Activated CD8-positive, alpha-beta memory T cell treated with anti-CD3 and anti-CD28 coated beads, Interleukin-2, amount 50 U/mL, for 1 hour (primary cell): Measurements from ENCODE around the gene GSK3A.

Source experiments
- DNase-seq: peaks from one replicate; pipeline ENCODE4 v3.0.0-alpha.2; 2020; ENCODE audit errors: extremely low read depth

Gene GSK3A

DNA sequence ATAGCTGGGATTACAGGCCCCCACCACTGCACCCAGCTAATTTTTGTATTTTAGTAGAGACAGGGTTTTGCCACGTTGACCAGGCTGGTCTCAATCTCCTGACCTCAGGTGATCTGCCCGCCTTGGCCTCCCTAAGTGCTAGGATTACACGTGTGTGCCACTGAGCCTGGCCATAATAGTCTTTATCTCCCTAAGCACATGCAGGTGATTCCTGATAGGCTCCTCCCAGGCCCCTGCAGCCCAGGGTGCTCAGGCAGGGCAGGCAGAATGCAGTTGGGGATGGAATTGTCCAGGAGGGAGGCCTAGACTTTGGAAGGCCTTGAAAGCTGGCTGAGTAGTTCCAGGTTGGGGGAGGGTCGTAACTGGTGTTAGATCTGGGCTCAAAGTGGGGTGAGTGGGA lies 13.8 kb downstream of the GSK3A start:
- DNase-seq: no peak

DNA sequence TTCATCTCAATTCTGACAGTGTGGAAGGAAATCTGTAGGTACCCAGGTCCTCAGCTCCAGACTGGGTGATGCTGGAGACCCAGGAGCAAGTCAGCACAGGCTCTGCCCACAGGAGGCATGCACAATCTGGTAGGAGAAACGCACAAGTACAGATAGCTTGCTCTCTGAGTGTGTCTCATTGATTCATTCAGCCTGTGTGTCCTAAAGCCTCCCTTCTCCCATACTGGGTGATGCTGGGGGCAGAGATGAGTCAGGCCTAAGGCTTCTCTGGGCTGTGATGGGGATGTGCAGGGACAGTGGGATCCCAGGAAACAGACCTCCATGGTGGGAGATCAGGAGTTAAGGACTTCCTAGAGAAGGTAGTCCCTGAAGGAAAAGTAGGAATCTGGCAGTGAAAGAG lies 15.5 kb downstream of the GSK3A start:
- DNase-seq: no peak

DNA sequence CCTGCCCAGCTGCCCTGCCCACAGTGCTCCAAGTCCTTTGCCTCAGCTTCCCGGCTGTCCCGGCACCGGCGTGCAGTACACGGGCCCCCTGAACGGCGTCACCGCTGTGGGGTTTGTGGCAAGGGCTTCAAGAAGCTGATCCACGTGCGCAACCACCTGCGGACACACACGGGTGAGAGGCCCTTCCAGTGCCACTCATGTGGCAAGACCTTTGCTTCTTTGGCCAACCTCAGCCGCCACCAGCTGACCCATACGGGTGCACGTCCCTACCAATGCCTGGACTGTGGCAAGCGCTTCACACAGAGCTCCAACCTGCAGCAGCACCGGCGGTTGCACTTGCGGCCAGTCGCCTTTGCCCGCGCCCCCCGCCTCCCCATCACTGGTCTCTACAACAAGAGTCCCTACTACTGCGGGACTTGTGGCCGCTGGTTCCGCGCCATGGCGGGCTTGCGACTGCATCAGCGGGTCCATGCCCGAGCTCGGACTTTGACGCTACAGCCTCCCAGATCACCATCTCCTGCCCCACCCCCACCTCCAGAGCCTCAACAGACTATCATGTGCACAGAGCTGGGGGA lies 16.6 kb downstream of the GSK3A start:
- DNase-seq: no peak

DNA sequence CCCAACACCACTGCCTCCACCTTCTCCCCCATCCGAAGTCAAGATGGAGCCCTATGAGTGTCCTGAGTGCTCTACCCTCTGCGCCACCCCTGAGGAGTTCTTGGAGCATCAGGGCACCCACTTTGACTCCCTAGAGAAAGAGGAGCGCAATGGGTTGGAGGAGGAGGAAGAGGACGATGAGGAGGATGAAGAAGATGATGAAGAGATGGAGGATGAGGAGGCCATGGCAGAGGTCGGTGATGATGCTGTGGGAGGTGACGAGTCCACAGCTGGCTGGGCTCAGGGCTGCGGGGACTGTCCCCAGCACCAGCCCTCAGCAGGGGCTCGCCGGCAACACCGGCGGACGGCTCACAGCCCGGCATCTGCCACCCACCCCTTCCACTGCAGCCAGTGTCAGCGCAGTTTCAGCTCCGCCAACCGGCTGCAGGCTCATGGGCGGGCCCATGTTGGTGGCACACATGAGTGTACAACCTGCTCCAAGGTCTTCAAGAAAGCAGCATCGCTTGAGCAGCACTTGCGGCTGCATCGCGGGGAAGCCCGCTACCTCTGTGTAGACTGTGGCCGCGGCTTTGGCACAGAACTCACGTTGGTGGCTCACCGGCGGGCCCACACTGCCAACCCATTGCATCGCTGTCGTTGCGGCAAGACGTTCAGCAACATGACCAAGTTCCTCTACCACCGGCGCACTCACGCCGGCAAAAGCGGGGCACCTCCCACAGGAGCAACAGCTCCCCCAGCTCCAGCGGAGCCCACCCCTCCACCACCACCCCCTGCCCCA lies 17.3 kb downstream of the GSK3A start:
- no peak for DNase-seq

DNA sequence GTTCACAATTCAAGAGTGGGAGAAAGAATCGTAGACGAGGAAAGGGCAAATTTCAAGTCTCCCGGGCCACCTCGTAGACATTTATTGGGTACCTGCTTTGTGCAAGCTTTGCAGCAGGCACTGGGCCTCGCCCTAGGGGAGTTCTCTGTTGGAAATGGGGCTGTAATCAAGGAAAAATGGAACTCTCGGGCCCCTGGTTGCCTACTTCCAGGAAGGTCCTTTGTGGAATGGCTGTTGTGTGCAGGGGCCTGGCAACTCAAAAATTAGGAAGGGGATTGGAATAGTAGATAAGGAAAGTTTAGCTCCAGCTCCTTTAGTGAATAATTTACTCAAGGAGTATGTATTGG lies 21.7 kb downstream of the GSK3A start:
- DNase-seq: no peak

DNA sequence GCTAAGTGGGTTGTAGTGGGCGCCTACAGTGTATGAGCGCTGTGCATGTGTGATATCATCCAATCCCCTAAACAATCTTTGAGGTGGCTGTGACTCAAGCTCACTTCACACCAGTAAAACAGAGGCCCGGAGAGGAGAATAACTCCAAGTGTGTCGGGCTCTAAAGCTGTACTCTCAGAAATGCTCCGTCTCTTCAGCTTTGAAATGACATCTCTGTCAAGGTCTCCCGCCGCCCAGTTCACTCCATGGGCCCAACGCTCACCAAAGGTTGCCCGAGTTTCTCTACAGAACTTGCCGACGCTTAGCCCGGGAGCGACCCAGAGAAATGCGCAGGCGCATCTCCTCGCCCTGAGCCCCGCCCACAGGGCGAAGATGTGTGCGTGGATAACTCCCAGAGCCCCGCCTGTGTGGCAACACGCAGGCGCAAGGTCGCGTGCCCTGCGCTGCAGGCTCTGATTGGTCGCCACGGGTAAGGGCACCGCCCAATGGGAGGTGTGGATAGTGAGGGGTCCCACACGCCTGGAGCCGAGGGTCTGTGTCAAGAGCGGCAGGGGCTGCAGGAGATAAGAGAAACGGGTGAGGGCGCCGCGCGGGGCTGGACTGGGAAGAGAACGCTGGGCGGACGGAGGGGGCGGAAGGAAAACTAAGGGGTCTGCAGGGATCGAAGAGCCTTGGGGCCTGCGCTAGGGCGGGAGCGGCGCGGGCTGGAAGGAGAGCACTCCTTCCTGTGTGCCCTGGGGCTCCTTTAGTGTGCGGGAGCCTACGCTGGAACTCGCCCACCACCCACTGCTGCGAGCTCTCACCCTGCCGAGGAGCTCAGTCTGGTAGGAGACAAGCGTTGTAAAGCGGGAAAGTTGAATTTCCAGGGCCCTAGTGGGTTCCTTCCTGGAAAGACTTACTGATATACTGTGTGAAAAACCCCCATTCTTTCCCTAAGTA lies 22.3 kb downstream of the GSK3A start, which contains the start of gene ZNF526:
Gene ZNF526 (plus strand): TSS at position 501 of the 939 bp plus-strand sequence. CDS start 4,092 bp downstream, outside the sequence.
- DNase-seq: peak; percentile 87

DNA sequence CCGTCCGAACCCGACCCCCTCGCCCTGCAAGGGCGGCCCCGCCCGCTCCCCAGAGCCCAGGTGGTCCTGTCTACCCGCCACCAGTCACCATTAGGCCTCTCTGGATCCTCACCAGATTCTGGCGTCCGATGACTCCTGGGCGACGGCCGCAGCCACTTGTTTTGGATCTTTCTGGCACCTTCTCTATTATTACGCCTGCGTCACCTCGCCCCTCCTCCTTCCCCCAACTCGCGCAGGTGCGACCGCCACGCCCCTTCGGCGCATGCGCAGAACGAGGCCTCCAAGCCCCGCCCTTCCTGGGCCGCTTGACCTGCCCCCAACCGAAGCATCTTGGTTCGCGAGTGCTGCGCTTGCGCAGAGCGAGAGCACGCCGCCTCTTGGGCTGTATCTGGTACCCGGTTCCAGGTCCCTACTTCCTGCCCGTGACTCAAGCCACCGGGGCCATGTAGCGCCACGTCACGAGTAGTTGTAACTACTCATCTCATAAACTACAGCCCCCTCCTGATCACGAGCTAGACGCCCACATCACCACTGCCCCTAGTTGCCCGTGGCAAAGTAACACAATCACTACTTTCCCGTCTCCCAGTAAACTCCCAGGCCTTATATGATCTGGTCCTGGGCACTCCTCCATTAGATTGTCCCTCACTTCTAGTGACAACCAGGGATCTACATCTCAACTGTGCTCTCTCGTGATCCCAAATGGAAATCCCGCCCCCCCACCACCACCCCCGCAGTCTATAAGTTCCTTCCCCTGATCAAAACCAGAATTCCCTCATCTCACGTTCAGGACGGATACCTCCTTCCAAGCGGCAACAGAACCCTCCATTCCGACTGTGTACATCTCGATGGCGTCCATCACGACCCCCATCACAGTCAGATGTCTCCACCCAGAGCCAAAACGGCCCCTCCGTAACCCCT lies 24.6 kb downstream of the GSK3A start, which contains the start of gene DEDD2:
Gene DEDD2 (minus strand): TSS at position 158 of the 918 bp plus-strand sequence. CDS start 670 bp downstream, outside the sequence.
- peak; percentile 97 for DNase-seq

DNA sequence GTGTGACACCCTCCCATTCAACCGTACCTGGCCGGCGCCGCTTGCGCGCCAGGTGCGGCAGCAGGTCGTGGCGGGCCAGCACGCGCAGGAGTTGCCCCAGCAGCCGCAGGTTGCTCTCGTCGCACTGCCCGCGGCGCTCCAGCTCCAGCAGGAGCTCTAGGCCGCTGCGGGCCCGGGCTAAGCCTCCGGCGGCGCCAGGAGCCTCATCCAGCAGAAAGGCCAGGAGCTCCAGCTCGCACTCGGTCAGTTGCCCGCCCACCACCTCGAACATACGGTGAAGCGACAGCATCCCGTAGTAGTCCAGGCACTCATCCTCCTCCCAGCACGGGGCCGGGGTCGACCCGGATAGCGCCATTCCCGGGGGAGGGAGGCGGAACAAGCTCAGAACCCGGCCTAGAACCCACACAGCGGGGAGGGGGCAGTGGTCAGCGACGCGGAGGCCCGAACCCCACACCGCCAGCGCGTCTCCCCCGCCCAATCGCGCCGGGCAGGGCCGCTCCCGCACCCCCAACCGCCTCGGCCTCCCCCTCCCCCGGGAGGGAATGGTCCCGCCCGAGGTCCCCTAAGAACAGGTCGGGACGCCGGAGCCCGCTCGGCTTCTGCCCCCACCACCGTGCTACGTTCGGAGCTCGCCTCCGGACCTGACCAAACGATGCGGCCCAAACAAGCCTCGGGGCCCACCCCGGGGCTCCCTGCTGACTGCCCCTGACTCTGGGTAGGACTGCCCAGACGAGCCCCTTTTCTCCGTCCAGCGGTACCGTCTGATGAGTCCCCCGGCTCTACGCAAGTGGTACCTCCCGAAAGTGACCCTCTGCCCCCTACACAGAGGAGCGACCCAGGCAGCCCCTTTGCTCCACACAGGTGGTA lies 25.5 kb downstream of the GSK3A start:
- no peak for DNase-seq

DNA sequence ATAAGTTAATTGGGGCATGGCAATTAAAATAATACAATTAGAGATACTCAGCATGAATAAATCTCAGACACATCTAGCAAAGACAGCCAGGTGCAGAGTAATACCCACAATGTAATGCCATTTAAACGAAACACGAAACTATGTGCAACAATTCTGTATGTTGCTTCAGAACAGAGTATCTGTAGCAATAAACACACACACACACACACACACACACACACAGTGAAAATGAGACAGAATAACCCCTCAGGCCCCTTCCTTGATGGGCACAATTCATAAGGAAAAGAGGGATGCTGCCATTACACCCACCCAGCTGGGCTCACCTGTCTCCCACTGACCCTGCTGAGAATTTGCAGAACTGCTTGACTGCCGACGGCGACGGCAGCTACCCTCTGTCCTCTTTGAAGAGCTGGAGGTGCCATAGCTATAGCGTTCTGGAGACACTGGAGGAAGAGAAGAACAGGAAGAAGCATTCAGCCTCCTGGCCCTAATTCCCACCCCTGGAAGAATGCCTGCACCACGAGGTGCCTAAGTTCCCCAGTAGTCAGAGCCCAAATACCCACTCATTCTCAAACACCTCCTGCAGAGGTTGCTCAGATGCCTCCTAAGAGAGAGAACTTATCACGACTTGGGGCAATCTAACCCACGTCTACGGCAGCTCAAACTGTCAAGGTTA lies 27.5 kb downstream of the GSK3A start:
- DNase-seq: no peak

DNA sequence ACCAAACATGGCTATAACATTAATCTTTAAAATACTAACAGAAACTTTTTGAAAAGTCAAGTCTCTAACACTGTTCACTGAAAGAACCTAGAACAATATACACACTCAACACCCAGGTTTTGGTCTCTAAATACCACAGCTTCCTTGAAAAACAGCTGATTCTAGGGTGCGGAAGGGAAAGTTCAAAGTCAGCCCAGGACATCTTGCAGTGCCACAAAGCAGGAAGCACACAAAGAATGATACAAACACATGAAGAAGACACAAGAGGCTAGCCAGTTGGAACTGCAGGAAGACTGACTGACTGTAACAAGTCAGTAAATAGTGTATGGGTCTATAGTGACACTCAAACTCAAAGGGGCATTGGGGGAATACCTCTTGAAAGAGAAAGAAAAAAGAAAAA lies 29.5 kb downstream of the GSK3A start:
- DNase-seq: no peak

DNA sequence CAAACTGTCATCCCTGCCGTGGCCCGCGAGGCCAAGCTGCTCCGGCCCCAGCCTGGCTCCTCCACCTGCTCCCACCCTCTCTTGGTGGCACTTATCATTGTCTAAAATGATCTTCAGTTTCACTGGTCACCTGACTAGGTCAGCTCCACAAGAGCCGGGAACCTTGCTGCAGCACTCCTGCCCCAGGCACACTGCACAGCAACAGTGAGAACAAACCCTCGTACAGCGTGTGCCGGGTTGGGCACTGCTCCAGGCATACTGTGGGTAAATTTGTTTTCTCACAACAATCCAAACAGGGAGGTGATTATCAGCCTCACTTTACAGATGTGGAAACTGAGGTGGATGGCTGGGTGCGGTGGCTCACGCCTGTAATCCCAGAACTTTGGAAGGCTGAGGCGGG lies 33.8 kb downstream of the GSK3A start:
- no peak for DNase-seq

DNA sequence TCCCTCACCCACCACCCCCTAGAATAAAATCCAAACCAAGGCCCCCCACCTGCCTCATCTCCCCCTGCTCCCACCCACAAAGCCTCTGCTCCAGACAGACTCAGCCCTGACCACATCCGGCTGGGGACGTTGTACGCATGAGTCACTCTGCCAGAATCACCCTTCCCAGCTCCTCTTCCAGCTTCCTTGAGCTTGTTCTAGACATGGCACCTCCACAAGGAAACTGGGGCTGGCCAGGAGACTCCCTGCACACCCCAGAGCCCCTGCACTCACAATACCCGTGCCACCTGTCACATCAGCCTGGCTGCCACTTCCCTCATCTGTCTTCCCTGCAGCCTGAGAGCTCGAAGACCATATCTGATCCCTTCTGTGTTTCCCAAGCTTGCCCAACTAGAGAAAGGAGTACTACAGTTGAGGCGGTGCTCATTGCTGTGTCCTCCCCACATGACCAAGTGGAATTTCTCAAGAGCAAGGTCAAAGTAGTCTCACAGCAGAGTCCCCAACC lies 34.6 kb downstream of the GSK3A start:
- no peak for DNase-seq

DNA sequence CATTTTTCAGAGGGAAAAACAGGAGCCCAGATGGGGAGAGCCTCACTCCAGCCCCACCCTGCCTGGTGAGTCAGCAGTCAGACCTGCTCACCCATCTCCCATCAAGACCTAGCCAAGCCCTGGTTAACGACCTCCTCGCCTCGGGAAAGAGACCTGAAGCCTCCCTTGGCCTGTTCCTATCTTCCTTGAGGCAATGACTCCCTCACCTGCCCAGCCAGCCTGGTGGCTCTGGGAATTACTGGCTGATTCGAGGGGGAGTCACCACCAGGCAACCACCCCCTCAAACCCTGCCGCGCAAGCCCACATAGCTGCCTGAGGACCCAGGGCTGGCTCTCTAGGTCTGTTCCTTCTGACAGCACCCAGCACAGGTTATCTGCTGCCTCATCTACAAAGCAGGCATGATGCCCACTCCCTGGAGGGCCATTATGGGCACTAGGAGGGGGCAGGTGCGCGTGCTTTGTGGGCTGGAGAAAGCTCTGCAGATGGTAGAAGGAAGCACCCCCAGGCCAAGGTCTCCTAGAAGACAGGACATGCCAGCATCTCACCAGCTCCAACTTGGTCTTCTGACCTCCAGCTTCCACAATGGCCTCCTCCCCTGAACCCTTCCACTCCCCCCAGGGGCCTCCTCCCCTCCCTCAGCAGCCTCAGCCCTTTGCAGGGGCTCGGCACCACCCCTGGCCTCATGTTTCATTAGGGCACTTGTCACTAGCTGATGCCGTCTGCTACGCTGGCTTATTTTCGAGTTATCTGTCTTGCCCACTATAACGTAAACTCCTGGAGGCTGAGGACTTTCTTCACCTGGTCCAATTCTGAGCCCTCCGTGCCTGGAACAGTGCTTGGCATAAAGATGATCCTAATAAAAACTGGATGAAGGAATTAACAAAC lies 35.3 kb downstream of the GSK3A start:
- no peak for DNase-seq

DNA sequence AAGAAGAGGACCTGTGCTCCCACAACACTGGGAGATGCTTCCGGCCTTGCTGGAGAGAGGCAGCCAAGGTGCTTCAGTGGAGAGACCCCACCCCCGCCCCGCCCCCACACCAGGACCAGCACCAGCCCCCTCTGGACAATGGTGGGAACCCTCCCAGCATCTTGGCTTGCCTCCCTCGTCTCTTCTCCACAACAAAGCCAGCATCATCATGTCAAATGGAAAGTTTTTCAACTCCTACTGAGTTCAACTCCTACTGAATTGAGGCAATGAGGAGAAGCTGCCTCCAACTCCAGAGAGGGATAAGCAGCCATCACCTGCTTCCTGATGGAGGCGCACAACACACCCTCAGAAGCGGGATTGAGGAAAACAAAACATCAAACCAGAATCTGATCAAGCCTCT lies 37.7 kb downstream of the GSK3A start:
- DNase-seq: no peak

DNA sequence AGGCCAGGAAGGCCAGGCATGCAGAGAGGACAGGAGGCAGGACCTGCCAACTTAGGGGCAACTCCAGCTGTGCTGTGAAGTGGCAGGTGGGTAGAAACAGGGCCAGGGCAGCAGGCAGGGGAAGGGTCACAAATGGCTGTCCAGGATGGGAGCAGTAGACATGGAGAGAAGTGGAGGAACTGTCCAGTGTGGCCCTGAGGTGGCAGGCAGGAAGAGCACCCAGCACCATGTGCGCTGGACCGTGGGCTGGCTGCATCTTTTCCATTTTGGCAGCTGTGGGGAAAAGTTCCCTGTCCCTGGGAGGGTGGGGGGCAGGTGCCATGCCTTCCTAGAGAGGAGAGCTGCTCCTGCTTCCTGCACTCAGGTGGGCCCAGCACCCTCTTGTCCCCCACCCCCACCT lies 38.7 kb downstream of the GSK3A start:
- no peak for DNase-seq

DNA sequence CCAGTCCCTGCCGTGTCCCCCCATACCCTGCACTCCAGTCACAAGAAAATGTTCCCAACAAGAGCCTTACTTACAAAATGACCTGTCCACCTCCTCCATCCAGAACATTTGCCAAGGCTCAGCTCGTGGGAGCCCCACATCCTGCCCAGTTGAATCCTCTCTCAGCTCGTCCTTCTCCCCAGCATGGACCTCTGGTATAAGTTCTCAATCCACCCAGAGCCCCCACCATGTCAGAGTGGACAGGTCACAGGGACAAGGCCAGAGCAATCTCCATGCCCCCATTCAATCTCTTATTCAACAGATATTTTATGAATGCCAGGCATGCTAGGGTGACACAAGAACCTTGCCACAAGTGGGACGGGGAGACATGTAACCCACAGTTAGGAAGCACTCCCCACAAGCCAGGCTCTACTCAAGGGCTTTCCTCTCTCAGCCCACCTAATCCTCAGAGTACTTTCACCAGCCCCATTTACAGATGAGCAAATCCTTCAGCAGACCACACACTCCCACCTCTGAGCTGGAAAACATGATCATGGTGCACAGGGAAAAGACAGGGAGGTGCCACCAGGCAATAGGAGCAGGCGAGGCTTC lies 40.0 kb downstream of the GSK3A start:
- DNase-seq: no peak

DNA sequence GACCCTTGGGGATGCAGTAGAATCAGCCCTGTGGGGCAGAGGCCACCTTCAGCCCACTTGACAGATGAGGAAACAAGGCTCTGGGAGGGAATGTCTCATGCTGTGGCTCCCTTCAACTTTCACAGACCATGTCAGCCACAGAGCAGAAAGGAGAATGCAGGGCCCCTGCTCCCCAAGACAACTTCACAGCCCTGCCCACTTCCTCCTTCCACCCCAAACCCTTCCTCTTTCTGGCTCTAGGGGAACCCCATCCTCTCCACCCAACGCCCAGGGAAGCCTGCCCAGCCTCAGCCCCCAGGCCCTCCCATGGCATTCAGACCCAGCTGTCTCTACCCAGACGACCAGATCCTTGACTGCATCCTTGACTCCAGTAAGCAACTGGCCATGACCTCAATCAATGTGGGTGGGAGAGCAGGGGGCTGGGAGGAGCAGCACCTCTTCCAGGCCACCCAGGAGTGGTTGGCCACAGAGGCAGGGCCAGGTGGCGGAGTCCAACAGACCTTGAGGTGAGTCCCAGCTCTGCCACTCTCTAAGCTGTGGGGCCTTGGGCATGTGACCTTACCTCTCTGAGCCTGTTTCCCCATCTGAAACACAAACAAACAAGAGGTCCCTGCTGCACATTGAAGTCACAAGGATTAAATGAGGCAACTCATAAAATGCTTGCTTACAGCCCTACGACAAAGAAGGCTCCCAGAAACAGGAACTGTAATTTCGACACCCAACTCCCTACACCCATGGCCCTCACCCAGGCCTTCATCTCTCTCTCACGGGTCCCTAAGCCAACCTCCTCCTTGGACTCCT lies 40.7 kb downstream of the GSK3A start:
- DNase-seq: no peak
